ENCODE results near the gene CNGB1.
"Not testable (repeated sequence)": the region's sequence is repeated elsewhere in the genome, so short reads cannot be mapped to it uniquely, and the experiment has no call there.

CNGB1 gene

GRCh38 chr16:57950382-57950781 is 20.5 kb downstream of the CNGB1 start:
- DNase-seq = no peak

GRCh38 chr16:57949595-57950238 is 21.2 kb downstream of the CNGB1 start:
- no peak for DNase-seq

GRCh38 chr16:57949013-57949412 is 21.9 kb downstream of the CNGB1 start:
- DNase-seq = no peak

- no peak for DNase-seq
Observed at GRCh38 chr16:57948027-57948426, 22.9 kb downstream of the CNGB1 start.

GRCh38 chr16:57947261-57947660 is 23.7 kb downstream of the CNGB1 start:
- no peak for DNase-seq

- no peak for DNase-seq
Observed at GRCh38 chr16:57946181-57946801, 24.6 kb downstream of the CNGB1 start.

- no peak for DNase-seq
Observed at GRCh38 chr16:57945740-57946138, 25.2 kb downstream of the CNGB1 start.

GRCh38 chr16:57944970-57945739 is 25.8 kb downstream of the CNGB1 start:
- no peak for DNase-seq

- not testable (repeated sequence) for DNase-seq
Observed at GRCh38 chr16:57943381-57943780, 27.5 kb downstream of the CNGB1 start.

- DNase-seq = not testable (repeated sequence)
Observed at GRCh38 chr16:57941901-57942300, 29.0 kb downstream of the CNGB1 start.

GRCh38 chr16:57941016-57941664 is 29.8 kb downstream of the CNGB1 start:
- no peak for DNase-seq

- no peak for DNase-seq
Observed at GRCh38 chr16:57940382-57940966, 30.5 kb downstream of the CNGB1 start.

GRCh38 chr16:57939872-57940224 is 31.1 kb downstream of the CNGB1 start:
- no peak for DNase-seq

GRCh38 chr16:57938936-57939871 is 31.7 kb downstream of the CNGB1 start:
- DNase-seq = no peak

GRCh38 chr16:57938484-57938883 is 32.4 kb downstream of the CNGB1 start:
- DNase-seq = no peak

- no peak for DNase-seq
Observed at GRCh38 chr16:57937861-57938260, 33.1 kb downstream of the CNGB1 start.

GRCh38 chr16:57935904-57936303 is 35.0 kb downstream of the CNGB1 start:
- no peak for DNase-seq

GRCh38 chr16:57930533-57930932 is 40.4 kb downstream of the CNGB1 start:
- DNase-seq = no peak

- no peak for DNase-seq
Observed at GRCh38 chr16:57929250-57929649, 41.7 kb downstream of the CNGB1 start.

- no peak for DNase-seq
Observed at GRCh38 chr16:57926041-57926440, 44.9 kb downstream of the CNGB1 start.

GRCh38 chr16:57925310-57925709 is 45.6 kb downstream of the CNGB1 start:
- DNase-seq = no peak

- DNase-seq = no peak
Observed at GRCh38 chr16:57924514-57924913, 46.4 kb downstream of the CNGB1 start.
